Frontal cortex (tissue), 4 donors: ENCODE data around the gene LDB3. TPM values are rescaled to one million over a fixed set of nuclear protein-coding genes. Genes with fewer than 3 reads are reported as not detected.
"Not testable (repeated sequence)": the region's sequence is repeated elsewhere in the genome, so short reads cannot be mapped to it uniquely, and the experiment has no call there.

Source experiments
- DNase-seq, 2 donors: peaks; one replicate each; pipeline ENCODE4 v3.0.0; 2012; ENCODE audit warnings: low spot score in 2 of 2
- FAIRE-seq: peaks from 2 replicates; lab custom pipeline; 2012; peaks lifted over from hg19 to GRCh38; lab: Jason Lieb, UNC
- total RNA-seq: library from RNA; depleted of rRNA; stranded (reverse); fragments of >200 nt; gene quantifications from one replicate; pipeline ENCODE4 v1.2.3, GENCODE V29; 2014
- donor health status: control.
- donor health status: control.
- donor health status: control.

LDB3 gene
- total RNA-seq, 1 donor from 2014 or later: under 0.01 TPM

- FAIRE-seq (no peak), DNase-seq (no peak)
These were observed 52.9 kb downstream of the LDB3 start for GRCh38 chr10:86721232-86721631.

- DNase-seq (no peak), FAIRE-seq (no peak)
These were observed 54.7 kb downstream of the LDB3 start for GRCh38 chr10:86723009-86723408.

GRCh38 chr10:86724445-86724844, 56.1 kb downstream of the LDB3 start:
- DNase-seq (no peak), FAIRE-seq (no peak)

- DNase-seq: no peak
These were observed 57.8 kb downstream of the LDB3 start for GRCh38 chr10:86725980-86726676.

GRCh38 chr10:86726677-86726999, 58.3 kb downstream of the LDB3 start:
- DNase-seq (no peak), FAIRE-seq (no peak)

More at GRCh38 chr10:86725980-86726676, 57.8 kb downstream of the LDB3 start:
- FAIRE-seq: no peak

- FAIRE-seq (no peak), DNase-seq (no peak)
These were observed 59.2 kb downstream of the LDB3 start for GRCh38 chr10:86727470-86727869.

GRCh38 chr10:86728056-86728455, 59.7 kb downstream of the LDB3 start:
- DNase-seq: no peak
- no peak for FAIRE-seq

- FAIRE-seq: no peak
These were observed 61.4 kb downstream of the LDB3 start for GRCh38 chr10:86729677-86730076.

GRCh38 chr10:86730227-86730626, 61.9 kb downstream of the LDB3 start:
- DNase-seq: no peak

More at GRCh38 chr10:86729677-86730076, 61.4 kb downstream of the LDB3 start:
- DNase-seq: no peak

GRCh38 chr10:86732771-86733170, 64.5 kb downstream of the LDB3 start:
- DNase-seq (no peak), FAIRE-seq (no peak)

More at GRCh38 chr10:86730227-86730626, 61.9 kb downstream of the LDB3 start:
- no peak for FAIRE-seq

- no peak for DNase-seq
- no peak for FAIRE-seq
These were observed 65.0 kb downstream of the LDB3 start for GRCh38 chr10:86733260-86733671.

- DNase-seq (no peak), FAIRE-seq (no peak)
These were observed 66.1 kb downstream of the LDB3 start for GRCh38 chr10:86734207-86734988.

- FAIRE-seq, DNase-seq: not testable (repeated sequence)
These were observed 67.0 kb downstream of the LDB3 start for GRCh38 chr10:86735278-86735677.

GRCh38 chr10:86742230-86742629, 73.9 kb downstream of the LDB3 start:
- no peak for DNase-seq
- no peak for FAIRE-seq

- no peak for DNase-seq
These were observed 75.9 kb downstream of the LDB3 start for GRCh38 chr10:86744067-86744725.

GRCh38 chr10:86747796-86748581, 79.7 kb downstream of the LDB3 start:
- no peak for DNase-seq
- no peak for FAIRE-seq

More at GRCh38 chr10:86744067-86744725, 75.9 kb downstream of the LDB3 start:
- FAIRE-seq: no peak

GRCh38 chr10:86749854-86750253, 81.5 kb downstream of the LDB3 start:
- DNase-seq: no peak
- FAIRE-seq: no peak

GRCh38 chr10:86751477-86751876, 83.2 kb downstream of the LDB3 start:
- FAIRE-seq: no peak
- DNase-seq: no peak

GRCh38 chr10:86752311-86752710, 84.0 kb downstream of the LDB3 start:
- no peak for FAIRE-seq

GRCh38 chr10:86753051-86753450, 84.7 kb downstream of the LDB3 start:
- no peak for FAIRE-seq
- DNase-seq: no peak

More at GRCh38 chr10:86752311-86752710, 84.0 kb downstream of the LDB3 start:
- DNase-seq: no peak
